Anterior cingulate cortex (tissue), 58 donors: ENCODE results near the gene PATE4.
"Not testable (repeated sequence)": the region's sequence is repeated elsewhere in the genome, so short reads cannot be mapped to it uniquely, and the experiment has no call there.

Experiments
- DNase-seq, 58 donors: peaks; one replicate each; lab custom pipeline; 2025; lab: John Stamatoyannopoulos, UW

PATE4 gene

GRCh38 chr11:125833016-125833415 is at the start of gene PATE4:
PATE4 (plus strand) TSS chr11:125833316; CDS start chr11:125833360, 44 bp downstream.
- DNase-seq, result no peak

- DNase-seq, result no peak
Observed at GRCh38 chr11:125784678-125785077, 48.4 kb upstream of the PATE4 start.

GRCh38 chr11:125787827-125788226 is 45.3 kb upstream of the PATE4 start, which contains the start of gene PATE3:
PATE3 (plus strand) TSS chr11:125788127; CDS start chr11:125788152, 25 bp downstream.
- DNase-seq, result no peak

GRCh38 chr11:125790825-125791224 is 42.3 kb upstream of the PATE4 start:
- no peak for DNase-seq

- DNase-seq, result no peak
Observed at GRCh38 chr11:125797641-125798040, 35.5 kb upstream of the PATE4 start.

- DNase-seq, result no peak
Observed at GRCh38 chr11:125799808-125800207, 33.3 kb upstream of the PATE4 start.

- DNase-seq, result no peak
Observed at GRCh38 chr11:125802387-125802786, 30.7 kb upstream of the PATE4 start.

- no peak for DNase-seq
Observed at GRCh38 chr11:125807909-125808308, 25.2 kb upstream of the PATE4 start.

GRCh38 chr11:125835748-125836147 is 2.6 kb downstream of the PATE4 start:
- no peak for DNase-seq

- DNase-seq, result peak in 4 of 58 donors; percentile 2 to 39 (median 4)
Observed at GRCh38 chr11:125842321-125842948, 9.3 kb downstream of the PATE4 start.

- no peak for DNase-seq
Observed at GRCh38 chr11:125846188-125846587, 13.1 kb downstream of the PATE4 start.

GRCh38 chr11:125857670-125858069 is 24.6 kb downstream of the PATE4 start:
- DNase-seq, result not testable (repeated sequence)

- DNase-seq, result not testable (repeated sequence)
Observed at GRCh38 chr11:125862786-125863185, 29.7 kb downstream of the PATE4 start.

GRCh38 chr11:125865354-125865753 is 32.2 kb downstream of the PATE4 start:
- not testable (repeated sequence) for DNase-seq

- DNase-seq, result no peak
Observed at GRCh38 chr11:125869521-125869920, 36.4 kb downstream of the PATE4 start.

GRCh38 chr11:125871391-125872137 is 38.4 kb downstream of the PATE4 start:
- peak in 5 of 58 donors; percentile 3 to 13 (median 6) for DNase-seq

- DNase-seq, result no peak
Observed at GRCh38 chr11:125872138-125872491, 39.0 kb downstream of the PATE4 start.

GRCh38 chr11:125873881-125874555 is 40.9 kb downstream of the PATE4 start:
- no peak for DNase-seq

GRCh38 chr11:125874556-125875124 is 41.5 kb downstream of the PATE4 start:
- DNase-seq, result peak in 48 of 58 donors; percentile 1 to 79 (median 33)

- no peak for DNase-seq
Observed at GRCh38 chr11:125881291-125881690, 48.2 kb downstream of the PATE4 start.

GRCh38 chr11:125883375-125883774 is 50.3 kb downstream of the PATE4 start:
- no peak for DNase-seq
